Measurements from ENCODE around the gene AP3M1. TPM values are rescaled to one million over a fixed set of nuclear protein-coding genes. Genes with fewer than 3 reads are reported as not detected.

Gene AP3M1
- total RNA-seq, 1 experiment from 2014 or later: 37.4 TPM

DNA sequence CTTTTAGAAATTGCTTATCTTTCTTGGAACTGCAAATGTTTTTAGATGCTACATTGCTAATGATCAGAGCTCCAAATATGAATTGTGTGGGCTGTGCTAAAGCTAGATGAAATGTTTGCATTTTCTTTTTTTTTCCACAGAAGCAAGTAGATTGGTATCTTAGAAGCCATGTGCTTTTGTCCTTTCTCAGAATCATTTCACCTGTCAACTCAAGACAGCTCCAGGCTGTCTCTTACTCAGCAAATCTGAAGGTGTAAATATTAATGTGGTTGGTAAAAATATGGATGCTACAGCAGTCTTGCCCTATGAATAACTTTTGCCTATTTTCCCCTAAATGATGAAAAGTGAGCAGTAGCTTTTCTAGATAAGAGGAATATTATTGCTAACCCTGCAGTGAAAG is 41.2 kb downstream of the AP3M1 start:
- Histone ChIP-seq H3K18ac (ENCODE audit: insufficient read length, low read depth, low read length) (no peak overlapping the region), H2BK5ac (ENCODE audit: insufficient read length, low read length) (no peak overlapping the region), H4K91ac (ENCODE audit: insufficient read length, low read depth, low read length) (no peak overlapping the region), H4K20me1 (ENCODE audit: control insufficient read depth, insufficient read depth, insufficient read length) (no peaks in the 10 kb centered on the region), H2BK15ac (ENCODE audit: low read depth, low read length) (no peak overlapping the region), H2BK20ac (ENCODE audit: low read depth, low read length, poor library complexity, severe bottlenecking) (no peak overlapping the region), H3K4ac (ENCODE audit: low read depth, low read length) (no peak overlapping the region), H2BK120ac (ENCODE audit: low read depth, low read length, poor library complexity, severe bottlenecking) (no peak overlapping the region), H3K56ac (ENCODE audit: insufficient read length, low read depth, low read length) (no peak overlapping the region), H2BK12ac (ENCODE audit: insufficient read length, low read depth, low read length) (no peak overlapping the region), H3K23me2 (ENCODE audit: insufficient read length, low read depth, low read length, poor library complexity, severe bottlenecking) (no peaks in the 10 kb centered on the region), H4K8ac (replicated peaks; ENCODE audit: insufficient read length, low read depth, low read length) (no peak overlapping the region), H3T11ph (ENCODE audit: low read length) (no peak overlapping the region), H3K79me2 (ENCODE audit: insufficient read depth, low read length) (0 out of 2 replicates have a peak, but pooled peaks cover under 1% of the 10 kb centered on the region), H3K9ac (ENCODE audit: extremely low read depth, insufficient read length, low read length) (no peak overlapping the region), H3K27me3 (ENCODE audit: insufficient read depth, low read length) (no peaks in the 10 kb centered on the region), H3K14ac (ENCODE audit: insufficient read depth, low read length) (no peak overlapping the region), H3K79me1 (ENCODE audit: insufficient read depth, low read depth, low read length, poor library complexity, severe bottlenecking) (peaks cover 6% of the 10 kb centered on the region), H3K4me1 (ENCODE audit: insufficient read depth, low read length) (no peaks in the 10 kb centered on the region), H3K27ac (ENCODE audit: insufficient read length, low read depth, low read length) (no peak overlapping the region), H2AK5ac (ENCODE audit: insufficient read length, low read length) (no peak overlapping the region), H3K9me3 (ENCODE audit: control insufficient read depth, low read depth, low read length) (no peaks in the 10 kb centered on the region), H4K5ac (ENCODE audit: insufficient read length, low read depth, low read length) (no peak overlapping the region), H3K23ac (ENCODE audit: insufficient read length, low read depth, low read length) (no peak overlapping the region), H2AFZ (ENCODE audit: low read length) (no peak overlapping the region), H3K4me2 (ENCODE audit: insufficient read depth, insufficient read length, low read length) (no peak overlapping the region)
- Mint-ChIP-seq H3K27ac (peak overlapping the region in 2 of 3 experiments; percentile 34 to 61; a peak in 1 of 7 replicates), H3K4me1 (no peaks in the 10 kb centered on the region), H3K36me3 (ENCODE audit: insufficient read depth in 1 of 3, low read depth in 3 of 3) (peaks cover 77 to 98% (median 95%) of the 10 kb centered on the region in 3 experiments; a peak in 6 of 7 replicates), H3K27me3 (ENCODE audit: low read depth) (peaks cover 2% of the 10 kb centered on the region; the same call in 1 of the 2 replicates), H3K9me3 (no peaks in the 10 kb centered on the region), H3K4me3 (no peak overlapping the region)
- TF ChIP-seq, protein P1, sequence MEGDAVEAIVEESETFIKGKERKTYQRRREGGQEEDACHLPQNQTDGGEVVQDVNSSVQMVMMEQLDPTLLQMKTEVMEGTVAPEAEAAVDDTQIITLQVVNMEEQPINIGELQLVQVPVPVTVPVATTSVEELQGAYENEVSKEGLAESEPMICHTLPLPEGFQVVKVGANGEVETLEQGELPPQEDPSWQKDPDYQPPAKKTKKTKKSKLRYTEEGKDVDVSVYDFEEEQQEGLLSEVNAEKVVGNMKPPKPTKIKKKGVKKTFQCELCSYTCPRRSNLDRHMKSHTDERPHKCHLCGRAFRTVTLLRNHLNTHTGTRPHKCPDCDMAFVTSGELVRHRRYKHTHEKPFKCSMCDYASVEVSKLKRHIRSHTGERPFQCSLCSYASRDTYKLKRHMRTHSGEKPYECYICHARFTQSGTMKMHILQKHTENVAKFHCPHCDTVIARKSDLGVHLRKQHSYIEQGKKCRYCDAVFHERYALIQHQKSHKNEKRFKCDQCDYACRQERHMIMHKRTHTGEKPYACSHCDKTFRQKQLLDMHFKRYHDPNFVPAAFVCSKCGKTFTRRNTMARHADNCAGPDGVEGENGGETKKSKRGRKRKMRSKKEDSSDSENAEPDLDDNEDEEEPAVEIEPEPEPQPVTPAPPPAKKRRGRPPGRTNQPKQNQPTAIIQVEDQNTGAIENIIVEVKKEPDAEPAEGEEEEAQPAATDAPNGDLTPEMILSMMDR (conservative IDR thresholded peaks at IDR 0.05): no peak
- DNase-seq: no peak

All from H9 (cell line).